PC-9 (cell line): Measurements from ENCODE around the gene HRH1. TPM values are rescaled to one million over a fixed set of nuclear protein-coding genes. Genes with fewer than 3 reads are reported as not detected.

Experiments used
- BruUV-seq: library from RNA; stranded (reverse); fragments of 400-500 nt; replicated peaks from 2 replicates; lab custom pipeline; 2021; lab: Mats Ljungman, UMichigan
- CTCF ChIA-PET: fragments of 300-600 bp; sonication (Branson Sonifier 250); formaldehyde crosslinking; loops from one replicate; lab custom pipeline; 2022; ENCODE audit warnings: antibody characterized with exemption; lab: Charles Lee
- POLR2A ChIA-PET: fragments of 300-600 bp; sonication (Branson Sonifier 250); formaldehyde crosslinking; loops from one replicate; lab custom pipeline; 2022; ENCODE audit warnings: antibody characterized with exemption; ENCODE audit not compliant: unreplicated experiment; lab: Charles Lee
- DNase-seq, 2 experiments: peaks; one replicate each; pipeline versions ENCODE4 v3.0.0 to v3.0.0-alpha.2; 2015 to 2022; ENCODE audit warnings: mixed read lengths in 1 of 2
- H2AFZ ChIP-seq: fragments of 200-600 bp; sonication (generic); 2 replicates; pipeline ENCODE4 v1.8.1; 2017; ENCODE audit warnings: antibody characterized with exemption
- H3F3A ChIP-seq: fragments of 200-600 bp; sonication (generic); 2 replicates; pipeline ENCODE4 v1.8.1; 2017; ENCODE audit warnings: antibody characterized with exemption, mild to moderate bottlenecking, low read depth; ENCODE audit not compliant: insufficient read depth
- H3K27ac ChIP-seq: fragments of 200-600 bp; sonication (generic); 2 replicates; pipeline ENCODE4 v1.6.1; 2016; ENCODE audit warnings: mixed run types
- H3K27me3 ChIP-seq: fragments of 200-600 bp; sonication (generic); 2 replicates; pipeline ENCODE4 v1.6.1; 2016; ENCODE audit warnings: low read depth, mixed run types; ENCODE audit not compliant: insufficient read depth
- H3K36me3 ChIP-seq: fragments of 200-600 bp; sonication (generic); 2 replicates; pipeline ENCODE4 v1.6.1; 2016; ENCODE audit warnings: low read depth, mixed run types
- H3K4me1 ChIP-seq: fragments of 200-600 bp; sonication (generic); replicated peaks from 2 replicates; pipeline ENCODE4 v1.6.1; 2016; ENCODE audit warnings: mixed run types; ENCODE audit not compliant: insufficient read depth
- H3K4me2 ChIP-seq: fragments of 200-600 bp; sonication (generic); 2 replicates; pipeline ENCODE4 v1.6.1; 2017; ENCODE audit warnings: mixed run types
- H3K4me3 ChIP-seq: fragments of 200-600 bp; sonication (generic); 2 replicates; pipeline ENCODE4 v1.6.1; 2016; ENCODE audit warnings: mixed run types
- H3K79me2 ChIP-seq: fragments of 200-600 bp; sonication (generic); 2 replicates; pipeline ENCODE4 v1.6.1; 2017; ENCODE audit warnings: low read depth, mixed run types
- H3K9me2 ChIP-seq: fragments of 200-600 bp; sonication (generic); 2 replicates; pipeline ENCODE4 v1.8.1; 2017; ENCODE audit warnings: mild to moderate bottlenecking; ENCODE audit not compliant: insufficient read depth
- H3K9me3 ChIP-seq: fragments of 200-600 bp; sonication (generic); 2 replicates; pipeline ENCODE4 v1.8.1; 2016; ENCODE audit warnings: low read depth; ENCODE audit not compliant: insufficient read depth
- H4K20me1 ChIP-seq: fragments of 200-600 bp; sonication (generic); 2 replicates; pipeline ENCODE4 v1.8.1; 2017; ENCODE audit not compliant: insufficient read depth
- CTCF ChIP-seq: fragments of 200-600 bp; sonication (generic); conservative IDR thresholded peaks from 2 replicates; pipeline ENCODE4 v1.6.1; 2017; ENCODE audit warnings: mixed run types, antibody characterized with exemption, mild to moderate bottlenecking, moderate library complexity
- EZH2 ChIP-seq: fragments of 200-600 bp; sonication (generic); IDR thresholded peaks from 2 replicates; pipeline ENCODE4 v1.8.0; 2017; ENCODE audit warnings: antibody characterized with exemption, low read depth
- intact Hi-C: fragments of 100-400 bp; cut with micrococcal nuclease; formaldehyde crosslinking; loops from one replicate; pipeline ENCODE4 v1.10.0; 2022; ENCODE audit not compliant: unreplicated experiment
- total RNA-seq: library from RNA; stranded (reverse); gene quantifications from 2 replicates; pipeline ENCODE4 v1.2.3, GENCODE V29; 2021

Gene HRH1
- total RNA-seq, 1 experiment from 2014 or later: 9.2 TPM

DNA sequence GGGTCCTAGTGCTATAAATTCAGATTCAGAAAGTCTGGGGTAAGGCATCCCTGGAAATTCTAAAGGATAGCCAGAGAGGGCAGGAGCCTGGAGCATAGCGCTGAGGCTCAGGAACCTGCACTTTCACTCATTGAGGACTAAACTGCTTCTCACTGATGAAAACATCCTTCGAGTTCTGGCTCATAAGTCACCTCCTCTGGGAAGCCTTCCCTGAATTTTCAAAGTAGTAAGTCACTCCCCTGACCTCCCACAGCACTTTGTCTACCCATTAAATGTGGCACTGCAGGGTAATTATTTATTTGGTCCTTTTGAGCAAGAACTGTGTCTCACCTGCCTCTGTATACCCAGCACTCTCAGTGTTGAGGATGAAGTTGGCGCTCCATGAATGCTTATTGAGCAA lies 30.9 kb downstream of the HRH1 start:
- Histone ChIP-seq H3K9me3 (no peaks in the 10 kb centered on the region), H3K27me3 (no peaks in the 10 kb centered on the region), H3K9me2 (no peaks in the 10 kb centered on the region), H3K4me3 (no peak overlapping the region), H3K4me1 (peaks cover 46% of the 10 kb centered on the region), H3F3A (peaks cover 16% of the 10 kb centered on the region; the same call in 1 of the 2 replicates), H3K27ac (peak overlapping the region; percentile 49), H3K79me2 (no peaks in the 10 kb centered on the region), H4K20me1 (no peaks in the 10 kb centered on the region), H3K4me2 (peak overlapping the region; percentile 67), H2AFZ (no peak overlapping the region), H3K36me3 (no peaks in the 10 kb centered on the region)
- intact Hi-C loops: loop anchor here (1.0 to 2.0 kb wide), 2 partner anchors 48 to 53 kb away; no protein-coding TSS in a partner anchor
- DNase-seq: no peak
- TF ChIP-seq EZH2 (no peak), CTCF (no peak)
- ChIA-PET POLR2A (interaction anchor here (0.6 kb wide), 2 partner anchors 121 to 1361 kb away, joined by 3 to 5 read pairs; no protein-coding TSS in a partner anchor), CTCF (no interaction called here)
- BruUV-seq: no TSS peak

GRCh38 chr3:11185564-11186317 lies 31.4 kb downstream of the HRH1 start:
- CTCF ChIA-PET: interaction anchor here (0.9 kb wide), 1 partner anchor 11 kb away, joined by 4 read pairs; no protein-coding TSS in a partner anchor
- BruUV-seq: no TSS peak
- intact Hi-C loops: loop anchor here (1.0 to 2.0 kb wide), 3 partner anchors 39 to 53 kb away; no protein-coding TSS in a partner anchor

More at GRCh38 chr3:11185564-11186317, 31.4 kb downstream of the HRH1 start:
- no peaks in the 10 kb centered on the region for H3K9me2 ChIP-seq
- H4K20me1 ChIP-seq: no peaks in the 10 kb centered on the region
- H3K9me3 ChIP-seq: no peaks in the 10 kb centered on the region
- H3K79me2 ChIP-seq: no peaks in the 10 kb centered on the region
- H3K36me3 ChIP-seq: no peaks in the 10 kb centered on the region
- no peaks in the 10 kb centered on the region for H3K27me3 ChIP-seq
- DNase-seq: peak; percentile 84 to 90
- TF ChIP-seq EZH2 (no peak), CTCF (no peak; the same call in 1 of the 2 replicates)
- peak overlapping the region; percentile 49 for H3K27ac ChIP-seq
- peak overlapping the region; percentile 67 for H3K4me2 ChIP-seq
- peak overlapping the region; percentile 12; the same call in 1 of the 2 replicates for H3K4me3 ChIP-seq
- peaks cover 16% of the 10 kb centered on the region; the same call in 1 of the 2 replicates for H3F3A ChIP-seq
- H3K4me1 ChIP-seq: peaks cover 45% of the 10 kb centered on the region
- no peak overlapping the region for H2AFZ ChIP-seq
- POLR2A ChIA-PET: interaction anchor here (0.6 to 0.7 kb wide), 3 partner anchors 45 to 1360 kb away, joined by 3 to 5 read pairs (median 3); no protein-coding TSS in a partner anchor
